BLaER1 (cell line): ENCODE data around the gene RNH1.

Source experiments
- H3K27ac ChIP-seq: shearing (Covaris generic); formaldehyde crosslinking; 2 replicates; pipeline ENCODE4 v1.8.1; 2022
- H3K27me3 ChIP-seq: shearing (Covaris generic); formaldehyde crosslinking; 2 replicates; pipeline ENCODE4 v1.8.1; 2022
- H3K36me3 ChIP-seq: shearing (Covaris generic); formaldehyde crosslinking; 2 replicates; pipeline ENCODE4 v1.8.1; 2022
- H3K4me1 ChIP-seq: shearing (Covaris generic); formaldehyde crosslinking; 2 replicates; pipeline ENCODE4 v1.8.1; 2022
- H3K4me2 ChIP-seq: shearing (Covaris generic); formaldehyde crosslinking; 2 replicates; pipeline ENCODE4 v1.8.1; 2022
- H3K4me3 ChIP-seq: shearing (Covaris generic); formaldehyde crosslinking; 2 replicates; pipeline ENCODE4 v1.8.1; 2022
- H3K9ac ChIP-seq: shearing (Covaris generic); formaldehyde crosslinking; 2 replicates; pipeline ENCODE4 v1.8.1; 2022
- H3K9me3 ChIP-seq: shearing (Covaris generic); formaldehyde crosslinking; 2 replicates; pipeline ENCODE4 v1.8.1; 2022
- H4K20me1 ChIP-seq: shearing (Covaris generic); formaldehyde crosslinking; 2 replicates; pipeline ENCODE4 v1.8.1; 2022
- Cebpa-rat ChIP-seq: shearing (Covaris generic); IDR thresholded peaks from 2 replicates; pipeline ENCODE4 v1.8.1; 2022

The RNH1 gene

DNA sequence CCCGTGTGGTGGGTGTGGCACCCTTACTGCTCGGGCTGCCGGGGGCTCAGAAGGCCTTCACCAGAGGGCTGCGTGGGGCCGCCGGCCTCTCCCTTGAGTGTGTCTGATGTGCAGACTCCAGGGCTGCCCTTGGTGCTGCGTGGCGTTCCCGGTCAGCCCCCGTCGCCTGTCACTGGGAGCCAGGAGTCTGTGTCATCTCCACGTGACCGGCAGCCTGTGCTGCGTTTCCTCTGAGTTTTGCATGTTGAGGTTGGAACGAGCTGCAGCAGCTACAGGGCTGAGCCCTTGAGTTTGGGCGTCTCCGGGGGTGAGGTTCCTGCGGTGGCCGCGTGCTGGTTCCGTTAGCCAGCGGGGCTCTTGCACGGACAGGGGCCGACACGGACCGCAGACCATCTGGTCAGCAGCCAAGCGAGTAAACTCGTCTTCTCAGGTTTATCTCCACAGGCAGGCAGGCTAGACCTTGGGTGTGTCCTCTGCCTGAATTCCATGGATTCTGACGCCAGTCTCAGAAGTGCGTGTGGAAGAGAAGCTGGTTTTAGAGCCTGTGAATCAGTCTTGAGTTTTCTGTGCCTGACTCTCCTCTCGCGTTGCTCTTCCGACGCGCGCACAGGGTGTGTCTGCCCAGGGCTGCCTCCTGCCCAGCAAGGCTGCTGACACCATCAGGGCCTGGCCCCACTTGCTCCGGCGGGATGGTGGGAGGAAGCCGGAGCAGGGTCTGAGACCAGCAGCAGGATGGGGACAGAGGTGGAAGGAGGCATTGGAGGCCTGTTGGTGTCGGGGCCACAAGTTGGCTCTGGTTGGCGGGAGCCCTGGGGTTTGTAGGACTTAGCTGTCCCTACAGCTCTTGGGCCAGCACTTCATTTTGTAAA, 46.5 kb downstream of the RNH1 start:
- Histone ChIP-seq H3K4me2 (no peak overlapping the region), H3K4me3 (no peak overlapping the region), H3K27me3 (no peaks in the 10 kb centered on the region), H3K27ac (no peak overlapping the region), H3K36me3 (peaks cover 87% of the 10 kb centered on the region), H4K20me1 (peaks cover 89% of the 10 kb centered on the region), H3K4me1 (peaks cover 25% of the 10 kb centered on the region), H3K9me3 (no peaks in the 10 kb centered on the region), H3K9ac (no peak overlapping the region)
- no peak for TF ChIP-seq Cebpa-rat

DNA sequence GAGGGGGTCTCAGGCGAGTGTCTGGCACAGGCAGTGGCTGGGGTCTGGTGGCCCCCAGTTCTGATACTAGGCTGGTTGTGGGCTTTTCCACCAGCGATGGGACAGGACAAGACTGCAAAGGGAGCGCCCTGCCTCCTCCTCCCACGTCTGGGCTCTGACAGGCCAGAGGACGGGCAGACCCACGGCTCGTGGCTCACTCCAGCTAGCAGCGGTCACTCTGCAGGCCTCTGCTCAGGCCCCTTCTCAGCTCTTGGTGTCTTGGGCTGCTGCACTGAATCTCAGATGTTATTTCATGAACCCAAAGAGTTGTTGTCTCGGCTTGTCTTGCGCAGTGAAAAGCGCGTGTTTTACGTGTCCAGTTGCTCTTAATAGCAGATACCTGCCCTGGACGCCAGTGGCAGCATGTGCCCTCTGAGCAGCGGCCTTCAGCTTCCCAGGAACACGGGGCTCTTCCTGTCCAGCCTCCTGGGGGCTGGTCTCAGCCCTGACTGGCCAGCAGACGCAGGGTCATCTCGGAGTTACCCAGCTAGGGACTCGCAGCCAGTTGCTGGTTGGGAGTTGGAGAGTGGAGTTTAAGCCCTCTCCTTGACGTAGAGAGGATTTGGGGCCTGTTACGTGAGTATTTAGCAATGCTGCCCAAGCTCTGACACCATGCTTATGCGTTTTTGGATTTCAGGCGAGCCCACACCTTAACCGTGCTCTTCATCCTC, 47.4 kb downstream of the RNH1 start:
- Histone ChIP-seq H3K4me3 (no peak overlapping the region), H4K20me1 (peaks cover 90% of the 10 kb centered on the region), H3K9me3 (no peaks in the 10 kb centered on the region), H3K27me3 (no peaks in the 10 kb centered on the region), H3K36me3 (peaks cover 87% of the 10 kb centered on the region), H3K27ac (no peak overlapping the region), H3K4me1 (peaks cover 32% of the 10 kb centered on the region), H3K4me2 (no peak overlapping the region), H3K9ac (no peak overlapping the region)
- TF ChIP-seq Cebpa-rat, result no peak

DNA sequence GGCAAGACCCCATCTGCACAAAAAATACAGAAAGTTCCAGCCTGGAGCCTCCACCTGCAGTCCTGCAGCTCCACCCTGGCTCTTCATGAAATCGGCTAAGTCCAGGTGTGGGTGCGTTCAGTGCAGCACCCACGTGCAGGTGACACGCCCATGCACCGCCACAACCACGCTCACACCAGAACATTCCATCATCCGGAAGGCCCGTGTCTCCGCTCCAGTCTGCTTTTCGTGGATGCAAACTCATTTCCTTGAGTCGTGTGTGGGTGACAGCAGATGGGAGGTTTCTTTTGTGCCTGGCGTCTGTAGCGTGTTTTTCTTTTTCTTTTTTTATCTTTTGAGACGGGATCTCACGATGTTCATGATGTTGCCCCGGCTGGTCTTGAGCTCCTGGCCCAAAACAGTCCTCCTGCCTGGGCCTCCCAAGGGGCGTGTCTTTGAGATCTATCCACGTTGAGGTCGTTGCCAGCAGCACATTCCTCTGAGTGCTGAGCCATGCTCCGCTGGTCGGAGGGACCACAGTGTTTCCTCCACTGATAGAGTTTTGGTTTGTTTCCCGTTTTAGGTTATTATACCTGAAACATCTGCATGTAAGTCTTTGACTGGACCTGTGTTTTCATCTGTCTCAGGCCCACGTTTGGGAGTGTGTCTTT, 49.8 kb downstream of the RNH1 start:
- Histone ChIP-seq H3K4me1 (peaks cover 39% of the 10 kb centered on the region), H3K9ac (peak overlapping the region; percentile 43; the same call in 1 of the 2 replicates), H3K27ac (no peak overlapping the region), H4K20me1 (peaks cover 99% of the 10 kb centered on the region), H3K27me3 (no peaks in the 10 kb centered on the region), H3K4me3 (no peak overlapping the region), H3K4me2 (peak overlapping the region; percentile 63), H3K36me3 (peaks cover 92% of the 10 kb centered on the region), H3K9me3 (no peaks in the 10 kb centered on the region)
- no peak for TF ChIP-seq Cebpa-rat

DNA sequence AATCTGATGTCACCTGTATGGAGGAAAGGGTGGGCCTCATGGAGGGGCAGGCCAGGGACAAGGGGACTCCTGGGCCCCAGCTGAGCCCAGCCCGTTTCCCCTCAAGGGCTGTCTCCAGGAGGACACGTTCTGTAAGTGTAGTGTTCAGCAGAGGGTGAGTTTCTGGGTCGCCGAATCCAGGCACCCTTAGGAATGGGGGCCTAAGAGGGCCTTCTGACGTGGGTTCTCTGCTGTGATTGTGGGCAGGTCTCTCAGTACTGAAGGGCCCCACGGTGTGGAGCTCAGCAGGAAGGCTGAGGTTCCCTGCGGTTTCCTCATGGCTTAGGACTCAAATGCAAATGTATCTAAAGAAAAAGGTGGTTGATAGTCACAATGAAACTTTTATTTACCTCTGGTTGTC, 50.5 kb downstream of the RNH1 start:
- peaks cover 92% of the 10 kb centered on the region for H3K36me3 ChIP-seq
- no peaks in the 10 kb centered on the region for H3K27me3 ChIP-seq
- no peaks in the 10 kb centered on the region for H3K9me3 ChIP-seq
- H3K4me1 ChIP-seq, result peaks cover 46% of the 10 kb centered on the region
- H3K4me3 ChIP-seq, result no peak overlapping the region
- H4K20me1 ChIP-seq, result peaks cover 99% of the 10 kb centered on the region
- H3K27ac ChIP-seq, result no peak overlapping the region
- no peak for TF ChIP-seq Cebpa-rat
- peak overlapping the region; percentile 63 for H3K4me2 ChIP-seq
- 0 out of 2 replicates have a peak overlapping the region, but pooled peaks have one; percentile 43 for H3K9ac ChIP-seq

DNA sequence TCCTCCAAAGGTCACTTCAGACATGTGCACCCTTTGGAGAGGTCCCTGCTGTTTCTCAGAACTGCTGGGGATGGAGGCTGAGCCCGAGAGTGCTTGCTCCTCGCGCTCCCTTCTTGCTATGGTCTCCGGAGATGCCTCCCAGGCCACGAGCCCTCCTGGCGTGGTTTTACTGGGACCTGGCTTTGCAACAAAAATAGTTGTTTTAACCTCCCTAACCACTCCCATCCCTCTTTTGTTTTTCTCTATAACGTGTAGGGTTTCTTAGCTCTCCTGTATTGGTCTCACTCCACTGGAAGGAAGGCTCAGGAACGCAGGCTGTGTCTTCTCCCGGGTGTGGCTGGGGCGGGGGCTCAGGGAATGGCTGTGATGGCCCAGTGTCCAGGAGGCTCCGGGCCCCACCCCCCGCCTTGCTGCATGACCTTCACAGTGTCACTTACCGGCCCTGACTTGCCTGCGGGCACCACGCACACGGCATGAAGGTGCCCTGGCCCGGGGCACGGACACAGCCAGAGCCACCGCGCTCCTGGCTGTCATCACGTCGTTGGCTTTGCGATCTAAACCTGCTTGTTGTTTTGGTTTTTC, 51.4 kb downstream of the RNH1 start:
- Histone ChIP-seq H3K36me3 (peaks cover 86% of the 10 kb centered on the region), H3K4me1 (peaks cover 52% of the 10 kb centered on the region), H3K9ac (0 out of 2 replicates have a peak overlapping the region, but pooled peaks have one; percentile 34), H3K27me3 (no peaks in the 10 kb centered on the region), H4K20me1 (peaks cover 98% of the 10 kb centered on the region), H3K27ac (0 out of 2 replicates have a peak overlapping the region, but pooled peaks have one; percentile 35), H3K4me2 (no peak overlapping the region), H3K4me3 (no peak overlapping the region), H3K9me3 (no peaks in the 10 kb centered on the region)
- no peak for TF ChIP-seq Cebpa-rat

DNA sequence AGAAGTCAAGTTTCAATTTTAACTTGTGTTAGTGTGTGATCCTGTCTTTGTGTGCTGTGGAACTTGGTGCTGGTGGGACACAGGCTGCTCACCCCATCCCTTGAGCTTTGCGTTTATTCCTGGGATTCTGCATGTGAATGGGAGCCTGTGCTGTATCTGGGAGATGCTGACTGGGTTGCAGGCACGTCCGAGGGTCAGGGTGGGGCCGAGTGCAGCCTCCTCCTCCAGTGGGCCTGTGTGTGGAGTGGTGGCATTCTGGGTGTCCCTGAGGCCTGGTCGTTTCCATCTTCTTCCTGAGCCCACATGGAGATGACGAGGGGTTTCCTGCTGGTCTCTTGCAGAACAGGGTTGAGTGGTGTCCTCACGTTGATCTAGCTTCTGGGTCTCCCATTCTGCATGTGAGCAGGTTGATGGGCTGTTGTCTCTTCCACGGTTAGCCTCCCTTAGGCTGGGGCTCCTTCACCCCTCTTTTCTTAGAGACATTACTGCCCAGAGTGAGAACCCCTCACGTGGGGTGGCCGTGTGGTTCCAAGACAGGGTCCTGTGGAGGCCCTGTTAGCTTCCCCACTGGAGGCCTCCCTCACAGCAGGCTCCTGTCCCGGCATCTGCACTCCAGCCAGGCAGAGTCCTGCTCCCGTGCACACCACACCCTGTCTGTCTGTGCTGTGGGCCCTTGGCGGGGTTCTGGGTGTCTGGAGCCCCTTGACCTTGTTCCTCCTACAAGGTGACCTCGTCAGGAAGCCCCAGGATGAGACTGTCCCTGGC, 52.1 kb downstream of the RNH1 start:
- peaks cover 79% of the 10 kb centered on the region for H3K36me3 ChIP-seq
- peak overlapping the region; percentile 34; the same call in 1 of the 2 replicates for H3K9ac ChIP-seq
- H3K27me3 ChIP-seq, result no peaks in the 10 kb centered on the region
- TF ChIP-seq Cebpa-rat, result no peak
- 0 out of 2 replicates have a peak overlapping the region, but pooled peaks have one; percentile 35 for H3K27ac ChIP-seq
- peaks cover 95% of the 10 kb centered on the region for H4K20me1 ChIP-seq
- no peaks in the 10 kb centered on the region for H3K9me3 ChIP-seq
- H3K4me2 ChIP-seq, result no peak overlapping the region
- peaks cover 52% of the 10 kb centered on the region for H3K4me1 ChIP-seq
- H3K4me3 ChIP-seq, result no peak overlapping the region

DNA sequence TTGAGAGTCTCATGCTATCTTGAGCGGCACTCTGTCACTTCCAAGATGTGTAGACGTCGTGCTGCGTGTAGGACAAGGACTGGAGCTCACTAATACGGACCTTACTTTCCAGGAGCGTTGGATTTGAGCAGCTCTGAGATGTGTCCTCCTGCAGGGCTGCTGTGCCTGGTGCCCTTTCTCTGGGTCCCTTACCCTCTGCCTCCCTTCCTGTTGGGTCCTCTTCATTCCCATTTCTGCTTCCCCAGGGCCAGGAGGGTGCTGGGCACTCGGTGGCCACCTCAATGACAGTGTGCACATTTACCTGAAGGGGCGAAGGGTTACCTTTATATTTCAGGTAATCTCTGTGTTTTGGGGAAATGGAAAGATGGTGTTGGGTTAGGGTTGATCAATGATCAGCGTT, 53.0 kb downstream of the RNH1 start:
- Histone ChIP-seq H3K4me2 (no peak overlapping the region), H4K20me1 (peaks cover 86% of the 10 kb centered on the region), H3K36me3 (peaks cover 69% of the 10 kb centered on the region), H3K9ac (no peak overlapping the region; the same call in 1 of the 2 replicates), H3K4me3 (no peak overlapping the region), H3K4me1 (peaks cover 59% of the 10 kb centered on the region), H3K27me3 (no peaks in the 10 kb centered on the region), H3K27ac (no peak overlapping the region), H3K9me3 (no peaks in the 10 kb centered on the region)
- TF ChIP-seq Cebpa-rat, result no peak

DNA sequence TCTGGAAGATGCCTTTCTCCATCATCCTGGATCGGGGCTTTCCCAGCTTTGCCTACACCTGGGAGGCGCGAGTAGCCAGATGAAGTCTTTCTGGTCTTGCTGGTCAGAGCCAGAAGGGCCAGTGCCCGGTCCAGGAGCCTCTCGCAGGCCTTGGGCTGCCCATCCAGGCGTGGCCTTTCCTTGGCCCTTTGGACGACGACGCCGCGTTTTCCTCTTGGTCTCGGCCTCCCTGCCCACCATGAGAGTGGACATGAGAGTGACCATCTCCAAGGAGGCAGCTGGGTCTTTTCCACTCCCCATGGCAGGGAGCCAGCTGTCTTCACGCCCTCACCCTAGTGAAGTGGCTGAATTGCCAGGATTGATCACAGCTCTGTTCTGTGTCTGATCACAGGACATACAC, 53.5 kb downstream of the RNH1 start:
- Histone ChIP-seq H3K27ac (no peak overlapping the region), H3K4me3 (no peak overlapping the region), H3K9me3 (no peaks in the 10 kb centered on the region), H3K4me2 (no peak overlapping the region), H4K20me1 (peaks cover 82% of the 10 kb centered on the region), H3K36me3 (peaks cover 65% of the 10 kb centered on the region), H3K9ac (no peak overlapping the region; the same call in 1 of the 2 replicates), H3K4me1 (peaks cover 64% of the 10 kb centered on the region), H3K27me3 (no peaks in the 10 kb centered on the region)
- no peak for TF ChIP-seq Cebpa-rat
